Hypothalamus (tissue), 51 donors: ENCODE results near the gene ADIPOR1.
"Not testable (repeated sequence)": the region's sequence is repeated elsewhere in the genome, so short reads cannot be mapped to it uniquely, and the experiment has no call there.

Source experiments
- DNase-seq, 51 donors: peaks; one replicate each; lab custom pipeline; 2025; lab: John Stamatoyannopoulos, UW

The ADIPOR1 gene

DNA sequence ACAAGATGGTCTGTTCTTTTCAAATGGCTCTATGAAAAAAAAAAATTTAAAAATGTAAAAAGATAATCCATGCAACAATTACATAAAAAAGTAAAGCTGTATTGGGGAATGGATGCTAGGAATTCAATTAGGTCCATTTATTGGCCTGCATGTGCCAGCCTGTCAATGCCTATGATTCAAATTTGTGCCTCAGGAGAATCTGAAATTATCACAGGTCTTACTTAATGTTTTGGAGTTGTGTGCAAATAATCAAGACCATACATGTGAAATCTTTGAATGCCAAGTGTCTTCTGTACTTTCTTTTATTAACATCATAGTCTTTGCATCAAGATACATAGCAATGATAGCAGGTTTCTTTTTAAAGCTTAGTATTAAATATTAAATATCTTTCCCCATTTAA is 17.6 kb downstream of the ADIPOR1 start:
- DNase-seq = no peak

DNA sequence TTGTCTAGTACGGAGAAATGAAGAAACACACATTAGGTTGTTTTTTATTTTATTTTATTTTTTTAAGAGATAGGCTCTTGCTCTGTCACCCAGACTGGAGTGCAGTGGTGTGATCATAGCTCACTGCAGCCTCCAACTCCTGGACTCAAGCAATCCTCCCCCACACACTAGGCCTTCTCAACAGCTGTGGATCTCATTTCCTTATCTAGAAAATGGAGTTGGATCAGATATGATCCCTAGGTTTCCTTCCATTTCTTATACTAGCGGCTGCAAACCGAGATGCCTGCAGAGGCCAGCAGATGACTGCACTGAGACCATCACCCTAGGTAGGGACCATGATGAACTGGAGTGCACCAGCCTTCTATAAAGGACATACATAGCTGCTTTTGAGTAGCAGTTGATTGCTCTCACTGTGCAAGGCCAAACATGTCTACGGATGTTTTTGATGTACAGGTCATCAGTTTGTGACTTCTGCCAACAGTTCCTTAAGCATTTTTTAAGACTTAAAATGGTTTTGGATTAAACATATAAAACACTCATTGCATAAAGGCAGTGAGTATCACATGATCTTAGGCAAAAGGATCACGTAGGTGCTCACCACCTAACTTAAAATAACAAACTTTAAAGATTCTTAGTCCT is 19.7 kb downstream of the ADIPOR1 start:
- DNase-seq = no peak

DNA sequence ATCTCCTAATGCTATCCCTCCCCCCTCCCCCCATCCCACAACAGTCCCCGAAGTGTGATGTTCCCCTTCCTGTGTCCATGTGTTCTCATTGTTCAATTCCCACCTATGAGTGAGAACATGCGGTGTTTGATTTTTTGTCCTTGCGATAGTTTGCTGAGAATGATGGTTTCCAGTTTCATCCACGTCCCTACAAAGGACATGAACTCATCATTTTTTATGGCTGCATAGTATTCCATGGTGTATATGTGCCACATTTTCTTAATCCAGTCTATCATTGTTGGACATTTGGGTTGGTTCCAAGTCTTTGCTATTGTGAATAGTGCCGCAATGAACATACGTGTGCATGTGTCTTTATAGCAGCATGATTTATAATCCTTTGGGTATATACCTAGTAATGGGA is 21.7 kb downstream of the ADIPOR1 start:
- DNase-seq = not testable (repeated sequence)

DNA sequence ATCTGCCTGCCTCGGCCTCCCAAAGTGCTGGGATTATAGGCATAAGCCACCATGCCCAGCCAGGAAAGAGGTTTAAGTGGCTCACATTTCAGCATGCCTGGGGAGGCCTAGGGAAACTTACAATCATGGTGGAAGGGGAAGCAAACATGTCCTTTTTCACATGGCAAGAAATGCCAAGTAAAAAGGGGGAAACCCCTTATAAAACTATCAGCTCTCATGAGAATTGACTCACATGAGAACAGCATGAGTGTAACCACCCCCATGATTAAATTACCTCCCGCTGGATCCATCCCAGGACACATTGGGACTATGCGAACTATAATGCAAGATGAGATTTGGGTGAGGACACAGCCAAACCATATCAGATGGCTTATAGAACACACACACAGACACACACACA is 22.3 kb downstream of the ADIPOR1 start:
- DNase-seq = no peak

DNA sequence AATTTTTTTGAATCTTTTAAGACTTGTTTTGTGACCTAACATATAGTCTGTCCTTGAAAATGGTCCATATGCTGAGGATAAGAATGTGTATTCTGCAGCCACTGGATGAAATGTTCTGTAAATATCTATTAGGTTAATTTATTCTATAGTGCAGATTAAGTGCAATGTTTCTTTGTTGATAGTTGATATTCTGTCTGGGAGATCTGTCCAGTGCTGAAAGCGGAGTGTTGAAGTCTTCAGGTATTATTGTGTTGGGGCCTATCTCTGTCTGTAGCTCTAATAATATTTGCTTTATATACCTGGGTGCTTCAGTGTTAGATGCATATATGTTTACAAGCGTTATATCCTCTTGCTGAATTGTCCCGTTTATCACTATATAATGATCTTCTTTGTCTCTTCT is 23.4 kb downstream of the ADIPOR1 start:
- no peak for DNase-seq

DNA sequence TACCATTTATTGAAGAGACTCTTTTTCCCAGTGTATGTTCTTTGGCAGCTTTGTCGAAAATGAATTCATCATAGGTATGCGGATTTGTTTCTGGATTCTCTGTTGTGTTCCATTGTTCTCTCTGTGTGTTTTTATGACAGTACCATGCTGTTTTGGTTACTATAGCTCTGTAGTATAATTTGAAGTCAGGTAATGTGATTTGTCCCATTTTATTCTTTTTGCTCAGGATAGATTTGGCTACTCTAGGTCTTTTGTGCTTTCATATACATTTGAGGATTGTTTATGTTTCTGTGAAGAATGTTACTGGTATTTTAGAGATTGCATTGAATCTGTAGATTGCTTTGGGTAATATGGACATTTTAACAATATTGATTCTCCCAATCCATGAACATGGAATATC is 25.6 kb downstream of the ADIPOR1 start:
- no peak for DNase-seq

DNA sequence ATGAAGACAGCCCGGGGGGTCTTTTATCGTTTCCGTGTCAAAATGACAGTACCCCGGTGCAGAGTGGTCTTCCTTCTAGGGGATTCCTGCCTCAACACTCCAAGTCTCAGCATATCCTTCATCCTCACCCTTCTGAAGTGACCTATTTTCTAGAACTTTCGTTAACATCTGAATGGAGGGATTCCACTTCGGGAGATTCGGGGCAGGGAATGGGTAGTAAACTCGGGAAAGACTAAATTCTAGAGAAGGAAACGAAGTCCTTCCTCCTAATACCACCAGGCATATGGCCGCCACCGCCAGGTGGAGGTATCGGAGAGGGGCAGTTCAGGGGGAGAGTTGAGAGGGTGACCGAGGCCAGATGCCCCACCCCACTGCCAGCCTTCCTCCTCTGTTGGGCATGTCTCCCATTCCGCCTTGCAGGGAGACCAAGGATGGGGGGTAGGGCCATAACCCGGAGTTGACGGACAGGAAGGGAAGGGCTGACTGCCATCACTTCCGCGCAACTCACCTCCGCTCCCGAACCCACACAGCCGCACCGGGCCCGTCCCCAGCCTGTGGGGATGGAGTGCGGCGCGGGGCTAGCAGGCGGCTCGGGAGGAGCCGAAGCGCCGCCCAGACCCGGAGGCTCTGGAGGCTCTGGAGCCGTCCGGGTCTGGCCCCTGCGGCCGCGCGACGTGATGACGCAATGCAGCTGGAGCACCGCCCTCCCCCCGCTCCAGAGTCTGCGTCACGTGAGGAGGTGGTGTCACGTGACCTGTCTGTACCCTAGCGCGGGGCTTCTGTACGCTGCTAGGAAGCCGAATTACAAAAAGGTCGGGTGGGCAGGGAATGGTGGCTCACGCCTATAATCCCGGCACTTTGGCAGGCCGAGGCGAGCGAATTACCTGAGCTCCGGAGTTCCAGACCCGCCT is 31.3 kb downstream of the ADIPOR1 start, which contains the start of gene KLHL12:
TSS of gene KLHL12 (minus strand) at position 654 of the 911 bp plus-strand sequence. CDS start 2,072 bp downstream, outside the sequence.
- peak; percentile 76 to 97 (median 91) for DNase-seq

DNA sequence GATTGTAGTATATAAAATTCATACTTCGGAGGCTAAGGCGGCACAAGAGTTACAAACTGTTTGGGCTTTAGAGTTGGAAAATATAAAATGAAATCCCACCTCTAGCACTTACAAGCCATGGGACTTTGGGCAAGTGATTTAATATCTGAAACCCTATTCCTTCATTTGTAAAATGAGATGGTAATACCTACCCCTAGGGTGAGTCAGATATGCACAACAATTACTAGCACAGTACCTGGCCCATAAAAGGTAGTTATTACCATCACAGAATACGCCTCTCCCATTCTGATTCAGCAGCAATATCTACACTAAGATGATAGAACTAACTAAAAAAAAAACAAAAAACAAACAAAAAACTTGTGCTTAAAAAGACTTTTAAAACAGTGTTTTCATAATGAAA is 34.6 kb downstream of the ADIPOR1 start:
- DNase-seq = no peak

DNA sequence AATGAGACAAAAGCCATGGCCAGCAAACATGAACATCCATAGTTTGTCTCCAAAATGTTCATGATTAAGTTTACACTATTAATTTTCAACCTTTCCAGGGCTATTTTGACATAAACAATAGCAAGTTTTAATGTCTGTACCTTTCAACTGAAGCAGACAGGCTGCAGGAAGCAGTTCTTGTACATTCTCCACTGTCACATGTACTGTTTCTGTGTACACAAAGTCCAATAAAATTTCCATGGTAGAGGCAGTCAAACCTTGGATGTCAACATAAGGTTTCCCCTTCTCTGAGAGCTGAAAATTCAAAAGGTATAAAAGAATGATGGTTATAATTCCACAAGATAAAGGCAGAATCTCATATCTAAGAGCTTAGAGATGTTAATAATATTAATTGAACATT is 38.5 kb downstream of the ADIPOR1 start:
- no peak for DNase-seq

DNA sequence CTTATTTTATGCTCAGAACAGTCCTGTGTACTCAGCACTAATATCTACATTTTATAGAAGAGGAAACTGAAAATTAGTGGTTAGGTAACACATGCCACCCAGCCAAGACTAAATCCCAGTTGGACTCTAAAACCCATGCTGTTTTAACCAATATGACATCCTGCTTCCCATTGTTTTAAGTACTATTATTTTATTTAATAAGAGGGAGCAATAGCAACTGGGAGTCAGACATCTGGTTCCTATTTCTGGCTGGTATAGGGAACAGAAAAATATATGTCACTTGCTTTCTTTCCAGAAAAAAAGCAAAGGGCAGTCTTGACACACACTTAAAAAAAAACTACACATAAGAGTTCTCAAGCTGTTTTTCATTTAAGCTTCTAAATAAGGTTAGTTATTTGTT is 43.0 kb downstream of the ADIPOR1 start:
- no peak for DNase-seq

DNA sequence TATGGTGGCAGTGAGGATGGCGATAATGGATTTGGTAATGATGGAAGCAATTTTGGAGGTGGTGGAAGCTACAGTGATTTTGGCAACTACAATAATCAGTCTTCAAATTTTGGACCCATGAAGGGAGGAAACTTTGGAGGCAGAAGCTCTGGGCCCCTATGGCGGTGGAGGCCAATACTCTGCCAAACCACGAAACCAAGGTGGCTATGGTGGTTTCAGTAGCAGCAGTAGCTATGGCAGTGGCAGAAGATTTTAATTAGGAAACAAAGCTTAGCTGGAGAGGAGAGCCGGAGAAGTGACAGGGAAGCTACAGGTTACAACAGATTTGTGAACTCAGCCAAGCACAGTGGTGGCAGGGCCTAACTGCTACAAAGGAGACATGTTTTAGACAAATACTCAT is 45.6 kb downstream of the ADIPOR1 start:
- DNase-seq = not testable (repeated sequence)

DNA sequence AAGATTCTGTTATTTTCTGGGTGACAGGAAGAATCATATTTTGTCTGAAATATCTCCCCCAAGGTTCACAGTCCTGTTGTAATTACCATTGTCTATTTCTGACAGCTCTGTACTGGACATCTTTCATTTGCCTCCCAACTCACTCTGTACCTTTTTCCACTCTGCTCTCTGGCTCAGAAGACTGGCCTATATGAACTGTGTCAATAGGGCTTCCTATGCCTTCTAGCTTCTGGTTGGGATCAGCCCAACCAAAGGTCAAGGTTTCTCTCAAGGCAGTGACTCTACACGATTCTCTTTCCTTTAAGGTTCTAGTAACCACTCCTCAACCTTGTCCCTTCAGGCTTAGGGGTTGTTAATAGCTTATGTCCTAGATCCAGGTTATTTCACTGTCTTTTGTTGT is 48.6 kb downstream of the ADIPOR1 start:
- no peak for DNase-seq

DNA sequence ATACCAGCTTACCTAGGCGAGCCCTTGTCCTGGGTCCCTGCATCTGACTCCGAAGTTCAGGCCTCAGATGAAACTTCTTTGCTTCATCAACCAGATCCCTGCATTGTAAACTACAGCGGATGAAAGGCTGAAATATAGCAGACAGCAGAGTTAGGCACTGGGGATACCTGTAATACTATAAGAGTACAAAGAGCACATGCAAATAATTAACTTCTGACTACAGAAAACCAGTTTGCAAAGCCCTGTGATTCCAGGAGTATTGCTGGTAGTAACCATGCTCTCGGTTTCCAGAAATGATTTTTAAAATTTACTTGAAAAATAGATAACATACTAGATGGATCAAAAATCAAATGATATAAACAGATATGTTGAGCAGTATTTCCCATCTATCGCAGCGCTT is 49.1 kb downstream of the ADIPOR1 start:
- DNase-seq = no peak

DNA sequence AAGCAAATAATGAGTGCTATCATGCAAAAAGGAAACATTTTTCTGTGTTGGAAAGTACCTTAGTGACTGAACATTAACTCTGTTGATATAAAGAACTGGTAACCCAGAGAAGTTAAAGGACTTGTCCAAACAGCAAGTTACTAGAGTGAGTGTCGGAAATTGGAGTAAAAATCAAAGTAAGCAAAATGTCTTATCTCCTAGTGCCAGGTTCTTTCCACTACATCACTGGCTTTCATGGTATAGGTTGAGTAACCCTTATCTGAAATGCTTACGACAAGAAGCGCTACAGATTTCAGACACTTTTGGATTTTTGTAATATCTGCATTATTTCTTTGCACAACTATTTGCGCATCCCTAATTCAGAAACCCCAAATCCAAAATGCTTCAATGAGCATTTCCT is 52.8 kb downstream of the ADIPOR1 start:
- DNase-seq = no peak

DNA sequence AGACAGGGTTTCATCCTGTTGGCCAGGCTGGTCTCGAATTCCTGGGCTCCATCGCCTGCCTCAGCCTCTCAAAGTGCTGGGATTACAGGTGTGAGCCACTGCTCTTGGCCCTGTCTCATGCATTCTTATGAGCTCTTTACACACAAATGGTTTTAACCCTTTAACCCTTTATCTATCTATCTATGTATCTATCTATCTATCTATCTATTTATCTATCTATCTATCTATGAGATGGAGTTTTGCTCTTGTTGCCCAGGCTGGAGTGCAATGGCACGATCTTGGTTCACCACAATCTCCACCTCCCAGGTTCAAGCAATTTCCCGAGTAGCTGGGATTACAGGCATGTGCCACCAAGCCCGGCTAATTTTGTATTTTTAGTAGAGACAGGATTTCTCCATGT is 54.3 kb downstream of the ADIPOR1 start:
- DNase-seq = not testable (repeated sequence)

DNA sequence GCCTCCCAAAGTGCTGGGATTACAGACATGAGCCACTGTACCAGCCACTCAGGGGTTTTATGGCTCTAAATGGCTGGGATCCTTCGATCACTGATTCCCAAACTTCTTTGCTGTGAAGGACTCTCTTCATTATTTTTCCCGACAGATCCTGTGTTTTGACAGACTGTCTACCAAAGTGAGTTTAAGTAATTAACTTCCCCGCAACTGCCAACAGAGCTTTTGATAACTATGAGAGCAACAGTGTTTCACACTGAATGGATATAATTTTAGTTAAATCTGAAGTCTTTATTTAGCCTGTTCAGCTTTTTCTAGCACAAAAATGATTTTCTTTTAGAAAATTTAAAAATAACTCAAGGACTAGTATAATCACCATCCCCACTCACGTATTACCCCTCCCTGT is 56.6 kb downstream of the ADIPOR1 start:
- no peak for DNase-seq

DNA sequence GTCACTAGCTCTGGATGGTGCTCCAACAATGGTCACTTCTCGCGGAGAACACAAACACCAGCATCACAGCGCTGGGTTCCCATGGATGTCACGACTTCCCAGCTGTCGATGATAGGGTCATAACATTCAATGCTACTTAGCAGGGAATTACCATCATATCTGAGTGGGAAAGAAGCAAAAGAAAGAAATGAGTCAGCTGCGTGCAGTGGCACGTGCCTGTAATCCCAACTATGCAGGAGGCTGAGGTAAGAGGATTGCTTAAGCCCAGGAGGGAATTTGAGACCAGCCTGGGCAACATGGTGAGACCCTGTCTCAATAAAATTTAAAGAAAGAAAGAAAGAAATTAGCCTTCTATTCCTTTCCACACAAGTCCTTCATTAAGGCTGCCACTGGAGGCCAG is 65.6 kb downstream of the ADIPOR1 start:
- DNase-seq = no peak
